ENCODE results near the gene B3GALNT2.
"Not testable (repeated sequence)": the region's sequence is repeated elsewhere in the genome, so short reads cannot be mapped to it uniquely, and the experiment has no call there.

Gene B3GALNT2

DNA sequence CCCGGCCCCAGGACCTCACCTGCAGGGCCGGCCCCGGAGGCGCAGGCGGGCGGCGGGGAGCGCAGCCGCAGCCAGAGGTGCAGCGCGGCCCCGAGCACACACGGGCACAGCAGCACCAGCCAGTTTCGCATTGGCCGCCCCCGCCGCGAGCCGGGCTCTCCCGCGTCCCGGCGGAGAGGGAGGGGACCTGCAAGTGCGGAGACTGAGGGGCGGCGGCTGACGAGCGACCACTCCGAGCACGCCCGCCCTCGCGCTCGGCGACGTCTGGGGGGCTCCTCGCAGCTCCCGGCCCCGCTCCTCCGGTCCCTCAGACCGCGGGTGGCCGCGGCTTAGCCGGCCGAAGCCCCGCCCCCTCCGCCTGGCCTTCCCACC is at the start of gene B3GALNT2:
Gene B3GALNT2 (minus strand): TSS at position 331 of the 372 bp plus-strand sequence. CDS start 200 bp downstream, at position 131.
- TF ChIP-seq, protein P1, sequence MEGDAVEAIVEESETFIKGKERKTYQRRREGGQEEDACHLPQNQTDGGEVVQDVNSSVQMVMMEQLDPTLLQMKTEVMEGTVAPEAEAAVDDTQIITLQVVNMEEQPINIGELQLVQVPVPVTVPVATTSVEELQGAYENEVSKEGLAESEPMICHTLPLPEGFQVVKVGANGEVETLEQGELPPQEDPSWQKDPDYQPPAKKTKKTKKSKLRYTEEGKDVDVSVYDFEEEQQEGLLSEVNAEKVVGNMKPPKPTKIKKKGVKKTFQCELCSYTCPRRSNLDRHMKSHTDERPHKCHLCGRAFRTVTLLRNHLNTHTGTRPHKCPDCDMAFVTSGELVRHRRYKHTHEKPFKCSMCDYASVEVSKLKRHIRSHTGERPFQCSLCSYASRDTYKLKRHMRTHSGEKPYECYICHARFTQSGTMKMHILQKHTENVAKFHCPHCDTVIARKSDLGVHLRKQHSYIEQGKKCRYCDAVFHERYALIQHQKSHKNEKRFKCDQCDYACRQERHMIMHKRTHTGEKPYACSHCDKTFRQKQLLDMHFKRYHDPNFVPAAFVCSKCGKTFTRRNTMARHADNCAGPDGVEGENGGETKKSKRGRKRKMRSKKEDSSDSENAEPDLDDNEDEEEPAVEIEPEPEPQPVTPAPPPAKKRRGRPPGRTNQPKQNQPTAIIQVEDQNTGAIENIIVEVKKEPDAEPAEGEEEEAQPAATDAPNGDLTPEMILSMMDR (IDR thresholded peaks at IDR 0.05), result no peak
- peak within 1 kb of the TSS; percentile 98 for H3K4me3 ChIP-seq
- DNase-seq (ENCODE audit: low spot score), result no peak
- H3K27ac ChIP-seq, result peak within 1 kb of the TSS; percentile 99

DNA sequence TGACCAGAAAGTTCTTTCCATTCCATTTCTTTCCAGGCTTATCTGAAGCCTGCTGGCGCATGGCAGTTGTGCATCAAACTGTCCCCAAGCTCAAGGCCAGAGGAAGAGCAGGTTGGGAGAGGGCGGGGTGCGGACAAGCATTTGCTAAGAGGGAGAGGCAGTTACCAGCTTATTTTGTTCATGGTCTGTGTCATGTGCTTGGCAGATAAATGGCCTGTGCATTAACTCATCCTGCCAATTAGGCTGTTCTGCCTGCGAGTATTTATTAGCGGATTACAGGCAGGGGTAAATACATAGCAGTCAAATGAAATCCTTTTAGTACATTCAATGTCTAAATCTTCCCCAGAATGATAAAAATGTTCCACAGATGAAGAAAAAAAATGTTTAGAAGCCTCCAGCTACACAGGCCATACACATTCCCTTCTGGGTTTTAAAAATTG is 48.9 kb upstream of the B3GALNT2 start:
- Histone ChIP-seq H3K27ac (no peak overlapping the region), H3K4me3 (no peak overlapping the region)
- no peak for DNase-seq (ENCODE audit: low spot score)
- TF ChIP-seq, protein P1 (IDR thresholded peaks at IDR 0.05), result no peak

DNA sequence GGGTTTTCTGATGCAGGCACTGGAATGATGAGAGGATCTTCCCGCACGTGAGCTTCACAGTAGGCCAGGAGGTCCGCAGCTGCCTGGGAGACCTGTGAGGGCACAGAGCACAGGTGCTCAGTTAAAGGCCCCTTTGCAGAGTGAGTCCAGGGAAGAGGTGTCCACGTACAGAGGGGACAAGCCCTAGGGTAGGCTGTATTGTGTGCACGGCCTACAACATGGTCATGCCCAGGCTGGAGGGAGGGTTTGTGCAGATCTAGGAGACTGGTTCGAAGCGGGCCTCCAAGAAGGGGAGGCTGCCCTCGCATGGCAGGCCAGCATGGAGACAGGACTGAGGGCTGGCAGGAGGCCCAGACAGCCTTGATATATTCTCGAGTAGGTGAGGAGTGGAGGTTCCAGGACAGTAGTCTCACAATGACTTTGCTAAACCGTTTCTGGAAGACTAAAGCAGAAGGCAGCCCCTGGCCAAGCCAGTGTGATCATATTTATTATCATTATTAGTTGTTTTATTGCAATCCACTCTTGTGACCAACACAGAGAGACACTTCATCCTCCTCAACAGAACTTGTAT is 48.0 kb upstream of the B3GALNT2 start:
- Histone ChIP-seq H3K27ac (no peak overlapping the region), H3K4me3 (no peak overlapping the region)
- DNase-seq (ENCODE audit: low spot score), result no peak
- TF ChIP-seq, protein P1 (IDR thresholded peaks at IDR 0.05), result no peak

DNA sequence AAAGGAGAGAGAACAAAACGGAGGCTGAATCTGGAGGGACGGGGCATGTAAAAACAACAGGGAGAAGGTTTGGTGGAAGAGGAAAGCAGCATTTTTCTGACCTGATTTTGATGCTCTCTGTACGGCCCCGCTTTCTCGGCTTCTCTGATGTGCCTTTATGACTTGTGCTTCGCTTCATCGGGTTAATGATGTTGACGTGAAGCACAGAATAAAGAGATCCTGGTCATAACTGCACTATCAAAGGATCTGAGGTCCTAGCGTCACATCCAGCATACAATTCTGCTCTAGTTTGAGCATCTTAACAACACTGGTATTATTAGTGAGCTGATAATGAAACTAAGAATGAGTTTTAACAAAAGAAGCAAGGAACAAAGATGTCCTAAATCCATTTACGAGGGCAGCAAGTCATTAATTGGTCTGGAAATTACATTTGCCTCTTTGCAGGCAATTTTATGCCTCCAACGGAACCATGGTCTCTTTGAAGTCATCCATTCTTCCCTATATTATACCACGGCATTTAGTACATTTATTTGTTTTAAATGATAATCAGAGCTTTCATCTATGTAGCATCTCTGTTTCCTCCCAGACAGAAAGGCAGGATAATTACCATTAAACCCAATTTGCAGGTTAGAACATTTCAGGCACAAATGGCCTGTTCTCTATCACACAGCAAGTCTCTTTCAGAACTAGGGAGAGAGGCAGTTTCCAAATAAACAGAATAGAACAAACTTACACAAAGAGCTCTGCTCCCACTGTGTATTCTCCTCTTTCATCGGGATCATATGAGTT is 45.3 kb upstream of the B3GALNT2 start:
- Histone ChIP-seq H3K27ac (no peak overlapping the region), H3K4me3 (no peak overlapping the region)
- TF ChIP-seq, protein P1 (IDR thresholded peaks at IDR 0.05), result no peak
- no peak for DNase-seq (ENCODE audit: low spot score)

DNA sequence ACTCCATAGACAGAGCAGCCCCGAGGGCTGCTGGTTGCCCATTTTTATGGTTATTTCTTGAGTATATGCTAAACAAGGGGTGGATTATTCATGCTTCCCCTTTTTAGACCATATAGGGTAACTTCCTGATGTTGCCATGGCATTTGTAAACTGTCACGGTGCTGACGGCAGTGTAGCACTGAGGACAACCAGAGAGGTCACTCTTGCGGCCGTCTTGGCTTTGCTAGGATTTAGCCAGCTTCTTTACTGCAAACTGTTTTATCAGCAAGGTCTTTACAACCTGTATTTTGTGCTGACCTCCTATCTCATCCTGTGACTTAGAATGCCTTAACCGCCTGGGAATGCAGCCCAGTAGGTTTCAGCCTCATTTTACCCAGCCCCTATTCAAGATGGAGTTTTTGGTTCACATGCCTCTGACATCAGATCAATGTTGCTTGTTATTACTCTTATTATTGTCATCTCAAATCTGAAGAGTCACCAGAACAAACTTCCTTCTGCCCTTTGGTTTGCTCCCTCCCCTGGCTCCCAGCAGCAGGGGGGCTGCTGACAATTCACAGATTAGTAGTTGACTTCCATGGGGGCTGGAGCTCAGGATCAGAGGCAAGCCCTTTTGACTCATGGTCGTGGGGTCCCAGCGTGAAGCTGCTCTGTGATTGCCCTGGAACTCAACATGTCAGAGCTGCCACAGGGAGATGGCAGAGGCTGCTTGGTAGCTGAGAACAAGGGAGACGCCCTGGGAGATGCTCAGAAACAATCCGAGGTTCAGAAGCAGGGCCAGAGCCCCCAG is 42.3 kb upstream of the B3GALNT2 start:
- not testable (repeated sequence) for DNase-seq (ENCODE audit: low spot score)

DNA sequence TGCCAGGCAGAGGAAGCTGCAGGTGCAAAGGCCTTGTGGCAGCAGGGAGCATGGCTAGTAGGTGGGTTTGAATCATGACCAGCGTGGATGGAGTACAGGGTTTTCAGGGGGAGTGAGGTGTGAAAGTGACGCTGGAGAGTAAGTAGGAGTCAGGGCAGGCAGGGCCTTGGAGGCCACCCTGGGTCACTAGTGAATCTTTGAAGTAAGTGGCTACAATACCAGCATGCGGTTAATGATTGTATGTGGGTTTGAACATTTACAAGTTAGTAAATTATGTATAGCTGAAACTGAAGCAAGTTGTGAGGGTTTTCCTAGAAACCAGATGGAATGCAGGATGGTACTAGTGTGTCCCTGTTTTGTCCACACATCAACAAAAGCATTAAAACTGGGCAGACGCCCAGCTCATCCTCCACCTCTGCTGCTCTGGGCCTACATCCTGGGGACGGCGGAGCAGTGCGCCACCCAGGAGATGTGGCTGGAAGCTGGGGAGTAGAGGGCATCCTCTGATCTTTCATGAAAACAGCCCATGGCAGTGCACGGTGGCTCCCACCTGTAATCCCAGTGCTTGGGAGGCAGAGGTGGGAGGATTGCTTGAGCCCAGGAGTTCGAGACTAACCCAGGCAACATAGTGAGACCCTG is 41.2 kb upstream of the B3GALNT2 start:
- Histone ChIP-seq H3K27ac (no peak overlapping the region), H3K4me3 (no peak overlapping the region)
- TF ChIP-seq, protein P1 (IDR thresholded peaks at IDR 0.05), result no peak
- DNase-seq (ENCODE audit: low spot score), result no peak

More for the DNA sequence above, 42.3 kb upstream of the B3GALNT2 start:
- not testable (repeated sequence) for H3K27ac ChIP-seq, H3K4me3 ChIP-seq

DNA sequence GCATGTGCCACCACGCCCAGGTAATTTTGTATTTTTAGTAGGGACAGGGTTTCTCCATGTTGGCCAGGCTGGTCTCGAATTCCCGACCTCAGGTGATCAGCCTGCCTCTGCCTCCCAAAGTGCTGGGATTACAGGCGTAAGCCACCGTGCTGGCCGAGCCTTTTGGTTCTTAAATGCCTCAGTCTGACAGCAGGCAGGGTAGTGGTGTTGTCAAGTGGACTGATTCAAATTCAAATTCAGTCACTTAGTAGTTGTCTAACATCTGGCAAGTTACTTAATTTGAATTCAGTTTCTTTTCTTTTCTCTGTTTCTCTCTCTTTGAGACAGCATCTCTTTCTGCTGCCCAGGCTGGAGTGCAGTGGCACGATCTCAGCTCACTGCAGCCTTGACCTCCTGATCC is 38.6 kb upstream of the B3GALNT2 start:
- not testable (repeated sequence) for H3K27ac ChIP-seq; DNase-seq (ENCODE audit: low spot score); H3K4me3 ChIP-seq

Data from coronary artery (tissue), 2 donors.